RWPE1 (cell line): ENCODE results near the gene MDN1.

Experiments used
- CTCF ChIA-PET: fragments of 350-600 bp; sonication (Branson Sonifier 250); formaldehyde crosslinking; extraction: SDS; loops from one replicate; lab custom pipeline; 2021; lab: Yijun Ruan, JAX
- POLR2A ChIA-PET: fragments of 400-600 bp; formaldehyde crosslinking; extraction: SDS; loops from one replicate; lab custom pipeline; 2020; ENCODE audit warnings: antibody characterized with exemption; ENCODE audit not compliant: low non-redundant PET; lab: Yijun Ruan, JAX
- DNase-seq: peaks from one replicate; pipeline ENCODE4 v3.0.0; 2012; ENCODE audit warnings: low spot score
- H3K27ac ChIP-seq: fragments of 450-650 bp; 2 replicates; pipeline ENCODE4 v1.5.1; 2017
- TF ChIP-seq, protein P1 (sequence below): fragments of 450-650 bp; conservative IDR thresholded peaks from 2 replicates; pipeline ENCODE4 v1.5.1; 2017; ENCODE audit warnings: low read depth, mild to moderate bottlenecking

MDN1 gene, protein sequence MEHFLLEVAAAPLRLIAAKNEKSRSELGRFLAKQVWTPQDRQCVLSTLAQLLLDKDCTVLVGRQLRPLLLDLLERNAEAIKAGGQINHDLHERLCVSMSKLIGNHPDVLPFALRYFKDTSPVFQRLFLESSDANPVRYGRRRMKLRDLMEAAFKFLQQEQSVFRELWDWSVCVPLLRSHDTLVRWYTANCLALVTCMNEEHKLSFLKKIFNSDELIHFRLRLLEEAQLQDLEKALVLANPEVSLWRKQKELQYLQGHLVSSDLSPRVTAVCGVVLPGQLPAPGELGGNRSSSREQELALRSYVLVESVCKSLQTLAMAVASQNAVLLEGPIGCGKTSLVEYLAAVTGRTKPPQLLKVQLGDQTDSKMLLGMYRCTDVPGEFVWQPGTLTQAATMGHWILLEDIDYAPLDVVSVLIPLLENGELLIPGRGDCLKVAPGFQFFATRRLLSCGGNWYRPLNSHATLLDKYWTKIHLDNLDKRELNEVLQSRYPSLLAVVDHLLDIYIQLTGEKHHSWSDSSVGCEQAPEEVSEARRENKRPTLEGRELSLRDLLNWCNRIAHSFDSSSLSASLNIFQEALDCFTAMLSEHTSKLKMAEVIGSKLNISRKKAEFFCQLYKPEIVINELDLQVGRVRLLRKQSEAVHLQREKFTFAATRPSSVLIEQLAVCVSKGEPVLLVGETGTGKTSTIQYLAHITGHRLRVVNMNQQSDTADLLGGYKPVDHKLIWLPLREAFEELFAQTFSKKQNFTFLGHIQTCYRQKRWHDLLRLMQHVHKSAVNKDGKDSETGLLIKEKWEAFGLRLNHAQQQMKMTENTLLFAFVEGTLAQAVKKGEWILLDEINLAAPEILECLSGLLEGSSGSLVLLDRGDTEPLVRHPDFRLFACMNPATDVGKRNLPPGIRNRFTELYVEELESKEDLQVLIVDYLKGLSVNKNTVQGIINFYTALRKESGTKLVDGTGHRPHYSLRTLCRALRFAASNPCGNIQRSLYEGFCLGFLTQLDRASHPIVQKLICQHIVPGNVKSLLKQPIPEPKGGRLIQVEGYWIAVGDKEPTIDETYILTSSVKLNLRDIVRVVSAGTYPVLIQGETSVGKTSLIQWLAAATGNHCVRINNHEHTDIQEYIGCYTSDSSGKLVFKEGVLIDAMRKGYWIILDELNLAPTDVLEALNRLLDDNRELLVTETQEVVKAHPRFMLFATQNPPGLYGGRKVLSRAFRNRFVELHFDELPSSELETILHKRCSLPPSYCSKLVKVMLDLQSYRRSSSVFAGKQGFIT (N-terminal part only)

DNA sequence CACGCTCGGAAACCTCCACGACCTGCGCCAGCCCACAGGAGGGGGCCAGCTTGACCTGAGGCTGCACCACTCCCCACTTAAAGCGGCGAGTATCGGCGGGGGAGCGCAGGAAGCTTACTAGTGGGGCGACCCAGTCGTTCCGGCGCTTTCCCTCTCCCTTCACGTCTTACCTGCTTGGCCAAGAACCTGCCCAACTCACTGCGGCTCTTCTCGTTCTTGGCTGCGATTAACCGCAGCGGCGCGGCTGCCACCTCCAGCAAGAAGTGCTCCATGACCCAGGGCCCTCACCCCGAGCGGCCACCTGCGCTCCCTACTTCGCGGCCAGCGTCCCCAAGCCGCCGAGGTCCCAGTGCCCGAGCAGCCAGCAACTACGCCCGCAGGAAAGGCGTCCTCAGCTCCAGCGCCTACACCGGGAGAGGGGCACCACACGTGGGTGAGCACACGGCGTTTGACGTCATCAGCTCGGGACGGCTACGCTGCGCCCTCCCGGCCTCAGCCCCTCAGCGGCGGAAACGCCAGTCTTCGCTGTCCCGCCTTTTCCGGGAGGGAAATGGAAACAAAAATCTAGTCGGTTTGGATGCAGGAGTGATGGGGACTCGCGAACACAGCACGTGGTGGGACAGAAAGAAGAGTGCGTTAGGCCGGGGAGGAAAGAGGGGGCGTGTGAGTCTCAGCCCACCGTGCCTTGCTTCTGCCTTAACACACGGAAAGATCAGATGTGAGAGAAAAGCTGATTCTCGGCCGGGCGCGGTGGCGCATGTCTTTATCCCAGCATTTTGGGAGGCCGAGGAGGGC, at the start of gene MDN1:
TSS of gene MDN1 (minus strand) at position 459 of the 795 bp plus-strand sequence. CDS start at position 272, 187 bp downstream.
- POLR2A ChIA-PET = interaction anchor here (0.7 to 1.3 kb wide), 2 partner anchors 10 to 179 kb away, joined by 5 to 10 read pairs; partner anchors contain the start of gene CASP8AP2
- peak within 1 kb of the TSS; percentile 87 for H3K27ac ChIP-seq
- TF ChIP-seq, protein P1, sequence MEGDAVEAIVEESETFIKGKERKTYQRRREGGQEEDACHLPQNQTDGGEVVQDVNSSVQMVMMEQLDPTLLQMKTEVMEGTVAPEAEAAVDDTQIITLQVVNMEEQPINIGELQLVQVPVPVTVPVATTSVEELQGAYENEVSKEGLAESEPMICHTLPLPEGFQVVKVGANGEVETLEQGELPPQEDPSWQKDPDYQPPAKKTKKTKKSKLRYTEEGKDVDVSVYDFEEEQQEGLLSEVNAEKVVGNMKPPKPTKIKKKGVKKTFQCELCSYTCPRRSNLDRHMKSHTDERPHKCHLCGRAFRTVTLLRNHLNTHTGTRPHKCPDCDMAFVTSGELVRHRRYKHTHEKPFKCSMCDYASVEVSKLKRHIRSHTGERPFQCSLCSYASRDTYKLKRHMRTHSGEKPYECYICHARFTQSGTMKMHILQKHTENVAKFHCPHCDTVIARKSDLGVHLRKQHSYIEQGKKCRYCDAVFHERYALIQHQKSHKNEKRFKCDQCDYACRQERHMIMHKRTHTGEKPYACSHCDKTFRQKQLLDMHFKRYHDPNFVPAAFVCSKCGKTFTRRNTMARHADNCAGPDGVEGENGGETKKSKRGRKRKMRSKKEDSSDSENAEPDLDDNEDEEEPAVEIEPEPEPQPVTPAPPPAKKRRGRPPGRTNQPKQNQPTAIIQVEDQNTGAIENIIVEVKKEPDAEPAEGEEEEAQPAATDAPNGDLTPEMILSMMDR = no peak
- DNase-seq = peak; percentile 90
- CTCF ChIA-PET = interaction anchor here (0.6 kb wide), 1 partner anchor 13 kb away, joined by 3 read pairs; no protein-coding TSS in a partner anchor

DNA sequence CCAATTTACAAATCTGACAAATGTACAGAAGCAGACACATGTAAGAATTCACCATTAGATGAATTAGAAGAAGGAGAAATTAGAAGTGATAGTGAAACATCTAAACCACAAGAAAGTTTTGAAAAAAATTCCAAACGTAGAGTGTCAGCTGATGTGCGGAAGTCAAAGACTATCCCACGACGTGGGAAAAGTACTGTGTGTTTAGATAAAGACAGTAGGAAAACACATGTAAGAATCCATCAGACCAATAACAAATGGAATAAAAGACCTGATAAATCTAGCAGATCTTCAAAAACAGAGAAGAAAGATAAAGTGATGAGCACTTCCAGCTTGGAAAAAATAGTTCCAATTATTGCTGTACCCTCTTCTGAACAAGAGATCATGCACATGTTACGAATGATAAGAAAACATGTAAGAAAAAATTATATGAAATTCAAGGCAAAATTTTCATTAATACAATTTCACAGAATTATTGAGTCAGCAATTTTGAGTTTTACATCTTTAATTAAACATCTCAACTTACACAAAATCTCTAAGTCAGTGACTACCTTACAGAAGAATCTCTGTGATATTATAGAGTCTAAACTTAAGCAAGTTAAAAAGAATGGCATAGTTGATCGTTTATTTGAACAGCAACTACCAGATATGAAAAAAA, 46.6 kb upstream of the MDN1 start:
- H3K27ac ChIP-seq = no peak overlapping the region
- POLR2A ChIA-PET = interaction anchor here (0.6 kb wide), 1 partner anchor 13 kb away, joined by 4 read pairs; no protein-coding TSS in a partner anchor
- TF ChIP-seq, protein P1 = no peak
- no peak for DNase-seq
- CTCF ChIA-PET = interaction anchor here (0.6 kb wide), 2 partner anchors 345 to 1195 kb away, joined by 3 to 6 read pairs; no protein-coding TSS in a partner anchor

DNA sequence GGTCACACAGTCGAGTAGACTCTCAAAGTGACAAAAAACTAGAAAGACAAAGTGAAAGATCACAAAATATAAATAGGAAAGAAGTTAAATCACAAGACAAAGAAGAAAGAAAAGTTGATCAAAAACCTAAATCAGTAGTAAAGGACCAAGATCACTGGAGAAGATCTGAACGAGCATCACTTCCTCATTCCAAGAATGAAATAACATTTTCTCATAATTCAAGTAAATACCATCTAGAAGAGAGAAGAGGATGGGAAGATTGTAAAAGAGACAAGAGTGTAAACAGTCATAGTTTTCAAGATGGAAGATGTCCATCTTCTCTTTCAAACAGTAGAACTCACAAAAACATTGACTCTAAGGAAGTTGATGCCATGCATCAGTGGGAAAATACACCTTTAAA, 43.1 kb upstream of the MDN1 start:
- TF ChIP-seq, protein P1 = no peak
- CTCF ChIA-PET = no interaction called here
- DNase-seq = no peak
- POLR2A ChIA-PET = no interaction called here
- no peak overlapping the region for H3K27ac ChIP-seq

DNA sequence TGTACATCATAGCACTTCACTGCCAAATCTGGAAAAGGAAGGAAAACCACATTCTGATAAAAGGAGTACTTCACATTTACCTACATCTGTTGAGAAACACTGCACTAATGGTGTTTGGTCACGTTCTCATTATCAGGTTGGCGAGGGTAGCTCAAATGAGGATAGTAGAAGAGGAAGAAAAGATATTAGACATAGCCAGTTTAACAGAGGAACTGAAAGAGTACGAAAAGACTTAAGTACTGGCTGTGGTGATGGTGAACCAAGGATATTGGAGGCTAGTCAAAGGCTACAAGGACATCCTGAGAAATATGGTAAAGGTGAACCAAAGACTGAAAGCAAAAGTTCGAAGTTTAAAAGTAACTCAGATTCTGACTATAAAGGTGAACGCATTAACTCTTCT, 42.7 kb upstream of the MDN1 start:
- DNase-seq = no peak
- CTCF ChIA-PET = no interaction called here
- TF ChIP-seq, protein P1 = no peak
- no peak overlapping the region for H3K27ac ChIP-seq
- POLR2A ChIA-PET = no interaction called here

DNA sequence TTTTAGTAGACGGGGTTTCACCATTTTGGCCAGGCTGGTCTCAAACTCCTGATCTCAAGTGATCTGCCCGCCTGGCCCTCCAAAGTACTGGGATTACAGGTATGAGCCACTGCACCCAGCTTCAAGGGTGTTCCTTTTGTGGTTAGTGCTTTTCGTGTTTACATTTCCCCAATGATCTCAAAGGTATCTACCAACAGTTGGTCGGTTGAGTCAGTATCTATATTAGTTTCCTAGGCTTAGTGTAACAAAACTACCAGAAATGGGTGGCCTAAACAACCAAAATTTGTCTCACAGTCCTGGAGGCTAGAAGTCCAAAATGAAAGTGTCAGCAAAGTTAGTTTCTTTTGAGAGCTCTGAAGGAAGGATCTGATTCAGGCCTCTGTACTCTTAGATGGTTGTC, 40.1 kb upstream of the MDN1 start:
- CTCF ChIA-PET = no interaction called here
- TF ChIP-seq, protein P1 = no peak
- POLR2A ChIA-PET = no interaction called here
- no peak overlapping the region for H3K27ac ChIP-seq
- DNase-seq = no peak
